Heart left ventricle (tissue), 16 donors: Measurements from ENCODE around the gene ADGRL3. TPM values are rescaled to one million over a fixed set of nuclear protein-coding genes. Genes with fewer than 3 reads are reported as not detected.

Experiments
- ATAC-seq, 4 donors: fragments of 200-7000 bp; cut with Tn5 transposase; one replicate each; pipeline ENCODE4 v1.9.1; 2020 to 2022; ENCODE audit warnings: moderate library complexity in 4 of 4, mild to moderate bottlenecking in 3 of 4, moderate number of reproducible peaks in 1 of 4
- DNase-seq, 5 donors: peaks; one replicate each; pipeline ENCODE4 v3.0.0-alpha.2; 2020
- H3K27ac ChIP-seq, 12 donors: fragments of 200-600 bp; sonication (generic) in 4 of 12; one replicate each; pipeline versions ENCODE4 v1.5.0 to v1.8.0; 2016 to 2022; ENCODE audit warnings: mild to moderate bottlenecking in 2 of 12
- H3K27me3 ChIP-seq, 9 donors: fragments of 200-600 bp; sonication (generic) in 2 of 9; one replicate each; pipeline versions ENCODE4 v1.5.1 to v1.8.0; 2016 to 2022; ENCODE audit warnings: mild to moderate bottlenecking in 3 of 9
- H3K36me3 ChIP-seq, 9 donors: fragments of 200-600 bp; sonication (generic) in 2 of 9; one replicate each; pipeline versions ENCODE4 v1.5.0 to v1.8.0; 2018 to 2022; ENCODE audit warnings: mild to moderate bottlenecking in 2 of 9
- H3K4me1 ChIP-seq, 12 donors: fragments of 200-600 bp; sonication (generic) in 4 of 12; one replicate each; pipeline versions ENCODE4 v1.5.0 to v1.8.0; 2016 to 2022; ENCODE audit warnings: mild to moderate bottlenecking in 3 of 12
- H3K4me3 ChIP-seq, 12 donors: fragments of 200-600 bp; sonication (generic) in 4 of 12; one replicate each; pipeline versions ENCODE4 v1.5.0 to v1.8.0; 2017 to 2022; ENCODE audit warnings: mild to moderate bottlenecking in 9 of 12, moderate library complexity in 4 of 12
- H3K9me3 ChIP-seq, 12 donors: fragments of 200-600 bp; sonication (generic) in 4 of 12; one replicate each; pipeline versions ENCODE4 v1.5.0 to v1.8.0; 2016 to 2022; ENCODE audit warnings: mild to moderate bottlenecking in 1 of 12
- POLR2A ChIP-seq, 2 donors: fragments of 450-650 bp; IDR thresholded peaks; one replicate each; pipeline ENCODE4 v1.6.1; 2017; ENCODE audit warnings: antibody characterized with exemption in 2 of 2, mild to moderate bottlenecking in 2 of 2, moderate library complexity in 2 of 2
- WGBS, 4 donors: extraction: QIAGEN DNeasy Blood & Tissue Kit in 2 of 4; methylation state at CpG; one replicate each; pipeline versions ENCODE4 v1.1.5 to v1.1.7; 2013 to 2018; 5-methylcytosine and 5-hydroxymethylcytosine counted together
- intact Hi-C, 10 donors: fragments of 100-400 bp; cut with DNase I; formaldehyde crosslinking; loops; one replicate each; pipeline versions ENCODE4 v1.11.1 to v1.14.2; 2022
- polyA plus RNA-seq, 2 donors: library from polyadenylated mRNA; stranded (reverse); fragments of 200-250 nt; gene quantifications; one replicate each; pipeline ENCODE4 v1.2.3, GENCODE V29; 2013
- total RNA-seq, 9 donors: library from RNA; depleted of rRNA in 2 of 9; stranded (reverse); fragments of >200 nt in 2 of 9; fragmentation: NEBNext Ultra II Directional in 3 of 9; extraction: Animal tissue kit (Norgen Biotek cat#: 25700) in 3 of 9; gene quantifications; one replicate each; pipeline versions ENCODE4 v1.1.0 to v1.2.4, GENCODE V29; 2016 to 2023
- TF ChIP-seq, protein P1 (sequence below), 12 donors: fragments of 200-600 bp; sonication (generic) in 4 of 12; IDR thresholded peaks; one replicate each; pipeline versions ENCODE4 v1.5.0 to v1.8.0; 2018 to 2022; ENCODE audit warnings: antibody characterized with exemption in 12 of 12, mild to moderate bottlenecking in 5 of 12
- donor health status: ischemic (EF 13 %, LVEDD 7.1; RV severe dilation, severe dysfunction).
- donor health status: healthy with polysubstance abuse.
- donor health status: DM: no; HTN: yes; CAD: no.
- donor health status: DM: no; HTN: no; CAD: no.
- donor health status: ischemic (EF 25% LVEDD 6.9; RV normal size, moderate dysfunction).
- donor health status: ischemic (EF 25% LVEDD 5.7; RV mildly dilated, moderate dysfunction).
- donor health status: healthy.
- donor health status: DM: yes; HTN: yes; CAD: no.
- donor health status: ischemic (EF 35%, LVEDD 5.7; RV mildly dilated, moderate dysfunction).
- donor health status: nonischemic (EF 11% LVEDD 7.7; RV severe dilation, severe dysfunction).
- donor health status: DM: yes; HTN: yes; CAD: no.
- donor health status: PGD.
- donor health status: ischemic (EF 29% LVEDD 5.4; RV normal size, mild dysfunction).
- donor health status: nonischemic (EF 23%, LVEDD 6.1; RV moderate dilation, normal function).

The ADGRL3 gene
- total and polyA plus RNA-seq, 11 donors = 0.84 to 24.4 (median 7.6) TPM

DNA sequence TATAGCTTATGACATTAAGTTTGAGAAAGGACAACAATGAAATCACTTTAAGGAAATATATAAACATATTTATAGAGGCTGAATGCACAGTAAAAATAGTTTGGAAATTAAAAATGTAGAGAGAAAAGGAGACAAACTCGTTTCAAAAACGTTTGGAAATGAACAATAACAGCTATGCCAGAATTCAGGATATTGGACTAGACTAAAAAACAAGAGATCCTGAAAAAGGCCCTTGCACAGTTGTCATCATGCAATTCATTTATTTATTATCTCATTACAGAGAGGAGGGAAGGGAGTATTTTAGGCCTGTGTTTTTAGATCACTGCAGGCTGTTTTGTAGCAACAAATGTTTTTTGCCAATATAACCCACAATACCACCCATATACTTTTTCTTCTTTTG is 527.2 kb downstream of the ADGRL3 start:
- Histone ChIP-seq H3K27ac (no peak overlapping the region), H3K4me3 (no peak overlapping the region), H3K27me3 (no peaks in the 10 kb centered on the region), H3K4me1 (no peaks in the 10 kb centered on the region), H3K9me3 (no peaks in the 10 kb centered on the region), H3K36me3 (no peaks in the 10 kb centered on the region)
- TF ChIP-seq POLR2A (IDR thresholded peaks at IDR 0.05) = no peak
- TF ChIP-seq, protein P1, sequence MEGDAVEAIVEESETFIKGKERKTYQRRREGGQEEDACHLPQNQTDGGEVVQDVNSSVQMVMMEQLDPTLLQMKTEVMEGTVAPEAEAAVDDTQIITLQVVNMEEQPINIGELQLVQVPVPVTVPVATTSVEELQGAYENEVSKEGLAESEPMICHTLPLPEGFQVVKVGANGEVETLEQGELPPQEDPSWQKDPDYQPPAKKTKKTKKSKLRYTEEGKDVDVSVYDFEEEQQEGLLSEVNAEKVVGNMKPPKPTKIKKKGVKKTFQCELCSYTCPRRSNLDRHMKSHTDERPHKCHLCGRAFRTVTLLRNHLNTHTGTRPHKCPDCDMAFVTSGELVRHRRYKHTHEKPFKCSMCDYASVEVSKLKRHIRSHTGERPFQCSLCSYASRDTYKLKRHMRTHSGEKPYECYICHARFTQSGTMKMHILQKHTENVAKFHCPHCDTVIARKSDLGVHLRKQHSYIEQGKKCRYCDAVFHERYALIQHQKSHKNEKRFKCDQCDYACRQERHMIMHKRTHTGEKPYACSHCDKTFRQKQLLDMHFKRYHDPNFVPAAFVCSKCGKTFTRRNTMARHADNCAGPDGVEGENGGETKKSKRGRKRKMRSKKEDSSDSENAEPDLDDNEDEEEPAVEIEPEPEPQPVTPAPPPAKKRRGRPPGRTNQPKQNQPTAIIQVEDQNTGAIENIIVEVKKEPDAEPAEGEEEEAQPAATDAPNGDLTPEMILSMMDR (IDR thresholded peaks at IDR 0.05) = no peak
- intact Hi-C loops = no loop called here
- DNase-seq (no peak), ATAC-seq (no peak)
- WGBS, 4 donors = 40 to 53% (median 48%) methylated on average over 2 of the region's 2 CpGs

DNA sequence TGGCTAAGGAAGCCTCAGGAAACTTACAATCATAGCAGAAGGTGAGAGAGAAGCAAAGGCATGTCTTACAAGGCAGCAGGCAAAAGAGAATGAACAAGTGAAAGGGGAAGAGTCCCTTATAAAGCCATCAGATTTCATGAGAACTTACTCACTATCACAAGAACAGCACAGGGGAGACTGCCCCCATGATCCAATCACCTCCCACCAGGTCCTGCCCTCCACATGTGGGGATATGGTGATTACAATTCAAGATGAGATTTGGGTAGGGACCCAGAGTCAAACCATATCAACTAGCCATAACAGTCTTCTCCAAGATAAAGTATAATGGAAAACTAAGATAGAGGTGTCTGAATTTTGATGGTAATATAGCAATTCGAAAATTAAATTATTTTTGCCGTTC is 534.3 kb downstream of the ADGRL3 start:
- H3K27me3 ChIP-seq = no peaks in the 10 kb centered on the region
- TF ChIP-seq POLR2A (IDR thresholded peaks at IDR 0.05) = no peak
- TF ChIP-seq, protein P1 (IDR thresholded peaks at IDR 0.05) = no peak
- no peak overlapping the region for H3K27ac ChIP-seq
- H3K4me1 ChIP-seq = no peaks in the 10 kb centered on the region
- H3K9me3 ChIP-seq = peaks cover 0 to 4% (median 0%) of the 10 kb centered on the region in 12 donors
- ATAC-seq (no peak), DNase-seq (no peak)
- WGBS, 4 donors = 89 to 92% (median 91%) methylated on average over 2 of the region's 2 CpGs
- no peak overlapping the region for H3K4me3 ChIP-seq
- intact Hi-C loops = no loop called here
- H3K36me3 ChIP-seq = no peaks in the 10 kb centered on the region

DNA sequence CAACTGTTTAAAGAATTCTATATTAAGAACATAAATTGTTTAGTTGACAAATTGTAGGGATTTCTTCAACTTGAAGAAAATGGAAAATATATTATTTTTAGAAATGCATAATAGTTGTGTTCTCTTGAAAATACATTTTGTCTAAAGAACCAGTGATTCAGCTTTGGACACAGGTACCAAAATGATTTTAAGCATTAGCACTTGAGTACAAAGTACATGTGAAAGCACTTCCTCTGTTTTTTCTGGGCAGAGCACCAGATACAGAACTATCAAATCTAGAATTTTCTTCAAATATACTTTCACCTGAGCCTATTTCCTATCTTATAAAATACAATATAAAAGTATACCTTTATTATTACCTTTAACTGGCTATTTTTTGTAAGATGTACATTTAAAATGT is 539.8 kb downstream of the ADGRL3 start:
- peaks cover 0 to 9% (median 0%) of the 10 kb centered on the region in 12 donors for H3K9me3 ChIP-seq
- H3K4me1 ChIP-seq = peaks cover 0 to 13% (median 0%) of the 10 kb centered on the region in 12 donors
- H3K4me3 ChIP-seq = no peak overlapping the region
- TF ChIP-seq, protein P1 (IDR thresholded peaks at IDR 0.05) = no peak
- TF ChIP-seq POLR2A (IDR thresholded peaks at IDR 0.05) = no peak
- no peaks in the 10 kb centered on the region for H3K27me3 ChIP-seq
- ATAC-seq = no peak
- intact Hi-C loops = loop anchor here in 2 of 10 donors (5.0 kb wide), 2 partner anchors 538 to 967 kb away; partner anchors contain the start of gene ADGRL3 (in 1 of the 2)
- DNase-seq = no peak
- H3K27ac ChIP-seq = no peak overlapping the region
- H3K36me3 ChIP-seq = no peaks in the 10 kb centered on the region

DNA sequence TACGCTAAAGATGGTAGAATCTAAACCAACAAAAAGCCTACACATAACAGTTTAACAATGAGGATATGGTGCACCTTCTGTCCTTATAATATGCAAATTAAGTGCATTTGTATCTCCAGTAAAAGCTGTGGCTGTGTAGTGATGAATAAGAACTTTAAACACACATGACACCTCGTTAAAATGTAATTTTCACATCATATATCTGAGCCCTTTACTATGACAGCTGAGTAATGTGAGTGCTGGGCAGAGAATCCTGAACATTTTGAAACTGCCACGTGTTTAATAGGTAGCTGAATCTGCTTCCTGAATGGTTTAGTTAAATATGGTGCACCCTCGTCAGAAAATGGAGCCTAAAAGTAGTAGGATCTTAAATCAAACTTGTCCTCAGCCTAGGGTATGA is 540.8 kb downstream of the ADGRL3 start:
- Histone ChIP-seq H3K36me3 (no peaks in the 10 kb centered on the region), H3K27me3 (no peaks in the 10 kb centered on the region), H3K4me3 (peak overlapping the region in 2 of 12 donors; percentile 7 to 12), H3K27ac (peak overlapping the region in 3 of 12 donors; percentile 58 to 69 (median 58)), H3K9me3 (peaks cover 0 to 9% (median 0%) of the 10 kb centered on the region in 12 donors), H3K4me1 (peaks cover 0 to 13% (median 0%) of the 10 kb centered on the region in 12 donors)
- intact Hi-C loops = loop anchor here in 1 of 10 donors (5.0 kb wide), 1 partner anchor 966 kb away; no protein-coding TSS in a partner anchor
- no peak for TF ChIP-seq POLR2A (IDR thresholded peaks at IDR 0.05)
- TF ChIP-seq, protein P1 (IDR thresholded peaks at IDR 0.05) = no peak
- 38 to 49% (median 43%) methylated on average over 4 of the region's 4 CpGs for WGBS, 4 donors
- DNase-seq (no peak), ATAC-seq (peak in 3 of 4 donors; percentile 15 to 36 (median 20))
